SU-DHL-6 (cell line): Measurements from ENCODE around the gene TXNRD1.

Experiments
- H2AFZ ChIP-seq: fragments of 200-600 bp; sonication (generic); 2 replicates; pipeline ENCODE4 v1.6.1; 2014; ENCODE audit warnings: low read depth, mild to moderate bottlenecking, moderate library complexity, mixed read lengths, antibody characterized with exemption, low read length; ENCODE audit not compliant: severe bottlenecking
- H3F3A ChIP-seq: fragments of 200-600 bp; shearing (Covaris generic); 2 replicates; pipeline ENCODE4 v1.6.0; 2016; ENCODE audit warnings: antibody characterized with exemption, mild to moderate bottlenecking; ENCODE audit not compliant: insufficient read depth
- H3K27ac ChIP-seq: fragments of 200-600 bp; sonication (generic); 2 replicates; pipeline ENCODE4 v1.5.1; 2016; ENCODE audit warnings: low read depth, mild to moderate bottlenecking, low read length, moderate library complexity, mixed read lengths
- H3K27me3 ChIP-seq: fragments of 200-600 bp; sonication (generic), shearing (Covaris generic); 2 replicates; pipeline ENCODE4 v1.6.0; 2014; ENCODE audit warnings: mild to moderate bottlenecking, low read length
- H3K36me3 ChIP-seq: fragments of 200-600 bp; sonication (generic); 2 replicates; pipeline ENCODE4 v1.6.1; 2014; ENCODE audit warnings: mild to moderate bottlenecking, low read length, mixed read lengths
- H3K4me2 ChIP-seq: fragments of 300-600, 200-600 bp; shearing (Covaris generic), sonication (generic); 2 replicates; pipeline ENCODE4 v1.6.0; 2014; ENCODE audit warnings: low read length, low read depth, mild to moderate bottlenecking; ENCODE audit not compliant: poor library complexity, severe bottlenecking
- H3K4me3 ChIP-seq: fragments of 200-600 bp; sonication (generic); 2 replicates; pipeline ENCODE4 v1.5.1; 2014; ENCODE audit warnings: antibody characterized with exemption, low read length, mild to moderate bottlenecking, mixed read lengths; ENCODE audit not compliant: insufficient read depth, poor library complexity, severe bottlenecking
- H3K79me2 ChIP-seq: fragments of 200-600 bp; sonication (generic); 2 replicates; pipeline ENCODE4 v1.6.1; 2014; ENCODE audit warnings: mild to moderate bottlenecking, low read length, moderate library complexity; ENCODE audit not compliant: insufficient read depth
- H3K9ac ChIP-seq: fragments of 200-600 bp; sonication (generic); 2 replicates; pipeline ENCODE4 v1.7.0; 2014; ENCODE audit warnings: mild to moderate bottlenecking, low read length
- H3K9me2 ChIP-seq: fragments of 200-600 bp; sonication (generic); replicated peaks from 2 replicates; pipeline ENCODE4 v1.6.1; 2014; ENCODE audit warnings: low read length; ENCODE audit not compliant: insufficient read depth
- H3K9me3 ChIP-seq: fragments of 200-600 bp; sonication (generic); 2 replicates; pipeline ENCODE4 v1.6.1; 2014; ENCODE audit warnings: low read length, mixed read lengths; ENCODE audit not compliant: insufficient read depth
- H4K20me1 ChIP-seq: fragments of 200-600 bp; sonication (generic); 2 replicates; pipeline ENCODE4 v1.6.1; 2014; ENCODE audit warnings: low read depth, mild to moderate bottlenecking, antibody characterized with exemption, low read length, moderate library complexity, mixed read lengths
- CTCF ChIP-seq: fragments of 200-600 bp; sonication (generic); IDR thresholded peaks from one replicate; pipeline ENCODE4 v1.5.1; 2017; ENCODE audit warnings: antibody characterized with exemption, mild to moderate bottlenecking, low read length, moderate library complexity; ENCODE audit not compliant: insufficient read depth, poor library complexity, severe bottlenecking
- EZH2phosphoT487 ChIP-seq: fragments of 200-600 bp; sonication (generic), shearing (Covaris generic); conservative IDR thresholded peaks from 2 replicates; pipeline ENCODE4 v1.6.1; 2018; ENCODE audit warnings: mild to moderate bottlenecking, antibody characterized with exemption, low read length, moderate library complexity, mixed read lengths

Gene TXNRD1

DNA sequence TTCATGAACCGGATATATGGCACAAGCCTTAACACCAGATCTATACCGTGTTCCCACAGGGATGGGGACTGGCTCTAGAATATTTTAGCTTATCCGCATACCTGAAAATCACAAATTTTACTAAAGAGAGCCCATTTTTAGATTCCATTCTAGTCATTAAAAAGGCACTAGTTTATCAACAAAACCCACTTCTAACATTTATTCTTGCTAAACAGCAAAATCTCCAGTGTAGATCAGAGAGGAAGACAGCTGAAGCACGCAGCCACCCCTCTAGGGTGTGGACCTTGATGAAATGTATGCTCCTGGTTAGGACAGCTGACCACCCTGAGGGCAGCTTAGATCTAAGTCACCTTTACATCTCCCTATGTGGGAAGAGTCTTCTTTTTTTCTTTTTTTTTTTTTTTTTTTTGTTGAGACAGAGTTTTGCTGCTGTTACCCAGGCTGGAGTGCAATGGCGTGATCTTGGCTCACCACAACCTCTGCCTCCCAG lies 150.4 kb downstream of the TXNRD1 start:
- Histone ChIP-seq H3K4me3 (no peak overlapping the region), H3K79me2 (no peaks in the 10 kb centered on the region), H4K20me1 (no peaks in the 10 kb centered on the region), H3K27ac (no peak overlapping the region), H3K27me3 (no peaks in the 10 kb centered on the region), H3K36me3 (no peaks in the 10 kb centered on the region), H3K9me3 (peaks cover 6% of the 10 kb centered on the region; the same call in 1 of the 2 replicates), H3K4me2 (no peak overlapping the region), H3K9me2 (no peaks in the 10 kb centered on the region), H3K9ac (no peak overlapping the region), H3F3A (no peaks in the 10 kb centered on the region), H2AFZ (no peak overlapping the region)
- TF ChIP-seq CTCF (no peak), EZH2phosphoT487 (no peak)

DNA sequence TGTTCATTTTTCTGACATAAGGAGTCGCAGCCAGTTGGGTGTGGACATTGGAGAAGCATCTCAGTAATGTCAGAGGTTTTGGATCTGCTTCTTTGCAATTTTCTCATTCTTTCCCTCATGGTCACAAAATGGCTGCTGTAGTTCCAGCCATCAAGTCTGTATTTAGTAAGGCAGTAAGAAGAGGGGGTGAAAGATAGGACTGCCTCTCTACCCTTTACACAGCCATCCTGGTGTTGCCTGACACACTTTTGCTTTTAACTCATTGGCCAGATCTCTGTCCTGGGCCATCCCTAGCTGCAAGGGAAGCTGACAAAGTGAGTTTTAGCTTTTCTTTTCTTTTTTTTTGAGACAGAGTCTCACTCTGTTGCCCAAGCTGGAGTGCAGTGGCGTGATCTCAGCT lies 154.1 kb downstream of the TXNRD1 start:
- Histone ChIP-seq H3K27me3 (no peaks in the 10 kb centered on the region), H3K27ac (no peak overlapping the region), H3K9me3 (peaks cover 6% of the 10 kb centered on the region; the same call in 1 of the 2 replicates), H3K4me2 (no peak overlapping the region), H3K4me3 (no peak overlapping the region), H4K20me1 (no peaks in the 10 kb centered on the region), H3F3A (no peaks in the 10 kb centered on the region), H3K79me2 (no peaks in the 10 kb centered on the region), H2AFZ (no peak overlapping the region), H3K36me3 (no peaks in the 10 kb centered on the region), H3K9me2 (no peaks in the 10 kb centered on the region), H3K9ac (no peak overlapping the region)
- TF ChIP-seq EZH2phosphoT487 (no peak), CTCF (no peak)

- Histone ChIP-seq H3K9me3 (peaks cover 6% of the 10 kb centered on the region; the same call in 1 of the 2 replicates), H3K9ac (no peak overlapping the region), H3K27ac (no peak overlapping the region), H3F3A (no peaks in the 10 kb centered on the region), H3K79me2 (no peaks in the 10 kb centered on the region), H3K4me3 (no peak overlapping the region), H3K9me2 (no peaks in the 10 kb centered on the region), H3K36me3 (no peaks in the 10 kb centered on the region), H3K4me2 (no peak overlapping the region), H2AFZ (no peak overlapping the region), H4K20me1 (no peaks in the 10 kb centered on the region), H3K27me3 (no peaks in the 10 kb centered on the region)
- no peak for TF ChIP-seq EZH2phosphoT487
- no peak for TF ChIP-seq CTCF
Measured at GRCh38 chr12:104371043-104371870, 155.7 kb downstream of the TXNRD1 start.
